HG03432 (cell line): ENCODE measurements around the gene NR4A2.

Experiments used
- ATAC-seq: cut with Tn5 transposase; IDR thresholded peaks from one replicate; pipeline ENCODE4 v1.9.1; 2021; ENCODE audit warnings: mild to moderate bottlenecking, moderate library complexity; ENCODE audit not compliant: unreplicated experiment

Gene NR4A2

GRCh38 chr2:156340804-156341451 is 8.4 kb upstream of the NR4A2 start:
- peak; percentile 8 for ATAC-seq

- no peak for ATAC-seq
These were observed 7.9 kb upstream of the NR4A2 start for GRCh38 chr2:156340377-156340776.

GRCh38 chr2:156339865-156340264 is 7.3 kb upstream of the NR4A2 start:
- no peak for ATAC-seq

- ATAC-seq: no peak
These were observed 6.8 kb upstream of the NR4A2 start for GRCh38 chr2:156339110-156339847.

- no peak for ATAC-seq
These were observed 6.1 kb upstream of the NR4A2 start for GRCh38 chr2:156338578-156338977.

- peak; percentile 29 for ATAC-seq
These were observed 2.3 kb upstream of the NR4A2 start for GRCh38 chr2:156334496-156335478.

- peak; percentile 51 for ATAC-seq
These were observed 1.5 kb upstream of the NR4A2 start for GRCh38 chr2:156333951-156334495.

- ATAC-seq: peak; percentile 24
These were observed 891 bp upstream of the NR4A2 start for GRCh38 chr2:156333274-156333950.

- peak; percentile 13 for ATAC-seq
These were observed 312 bp downstream of the NR4A2 start for GRCh38 chr2:156332284-156332533.

GRCh38 chr2:156331572-156332283 is 793 bp downstream of the NR4A2 start:
- no peak for ATAC-seq

GRCh38 chr2:156329927-156330726 is 2.4 kb downstream of the NR4A2 start:
- no peak for ATAC-seq

- no peak for ATAC-seq
These were observed 3.2 kb downstream of the NR4A2 start for GRCh38 chr2:156329031-156329926.

- no peak for ATAC-seq
These were observed 4.5 kb downstream of the NR4A2 start for GRCh38 chr2:156327835-156328695.

- no peak for ATAC-seq
These were observed 5.9 kb downstream of the NR4A2 start for GRCh38 chr2:156326526-156327095.

- ATAC-seq: no peak
These were observed 6.6 kb downstream of the NR4A2 start for GRCh38 chr2:156325688-156326525.

GRCh38 chr2:156323754-156324153 is 8.8 kb downstream of the NR4A2 start:
- no peak for ATAC-seq
